Measurements from ENCODE around the gene MLKL.
"Not testable (repeated sequence)": the region's sequence is repeated elsewhere in the genome, so short reads cannot be mapped to it uniquely, and the experiment has no call there.

Gene MLKL

GRCh38 chr16:74700116-74700437 is 585 bp downstream of the MLKL start:
- DNase-seq (ENCODE audit: low read depth in 3 of 3), result peak in 1 of 3 experiments; percentile 5

DNA sequence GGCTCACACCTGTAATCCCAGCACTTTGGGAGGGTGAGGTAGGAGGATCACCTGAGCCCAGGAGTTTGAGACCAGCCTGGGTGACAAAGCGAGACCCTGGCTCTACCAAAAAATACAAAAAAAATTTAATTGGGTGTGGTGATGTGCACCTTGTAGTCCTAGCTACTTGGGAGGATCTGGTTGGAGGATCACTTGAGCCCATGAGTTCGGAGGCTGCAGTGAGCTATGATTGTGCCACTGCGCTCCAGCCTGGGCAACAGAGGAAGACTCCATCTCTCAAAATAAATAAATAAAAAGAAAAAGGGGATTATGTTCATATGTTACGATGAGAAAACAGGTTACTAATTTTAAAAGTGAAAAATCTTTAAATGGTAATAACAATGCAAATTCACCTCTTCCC is 996 bp downstream of the MLKL start:
- DNase-seq (ENCODE audit: low read depth in 3 of 3), result no peak

GRCh38 chr16:74698222-74698621 is 2.4 kb downstream of the MLKL start:
- DNase-seq (ENCODE audit: low read depth in 3 of 3), result no peak

DNA sequence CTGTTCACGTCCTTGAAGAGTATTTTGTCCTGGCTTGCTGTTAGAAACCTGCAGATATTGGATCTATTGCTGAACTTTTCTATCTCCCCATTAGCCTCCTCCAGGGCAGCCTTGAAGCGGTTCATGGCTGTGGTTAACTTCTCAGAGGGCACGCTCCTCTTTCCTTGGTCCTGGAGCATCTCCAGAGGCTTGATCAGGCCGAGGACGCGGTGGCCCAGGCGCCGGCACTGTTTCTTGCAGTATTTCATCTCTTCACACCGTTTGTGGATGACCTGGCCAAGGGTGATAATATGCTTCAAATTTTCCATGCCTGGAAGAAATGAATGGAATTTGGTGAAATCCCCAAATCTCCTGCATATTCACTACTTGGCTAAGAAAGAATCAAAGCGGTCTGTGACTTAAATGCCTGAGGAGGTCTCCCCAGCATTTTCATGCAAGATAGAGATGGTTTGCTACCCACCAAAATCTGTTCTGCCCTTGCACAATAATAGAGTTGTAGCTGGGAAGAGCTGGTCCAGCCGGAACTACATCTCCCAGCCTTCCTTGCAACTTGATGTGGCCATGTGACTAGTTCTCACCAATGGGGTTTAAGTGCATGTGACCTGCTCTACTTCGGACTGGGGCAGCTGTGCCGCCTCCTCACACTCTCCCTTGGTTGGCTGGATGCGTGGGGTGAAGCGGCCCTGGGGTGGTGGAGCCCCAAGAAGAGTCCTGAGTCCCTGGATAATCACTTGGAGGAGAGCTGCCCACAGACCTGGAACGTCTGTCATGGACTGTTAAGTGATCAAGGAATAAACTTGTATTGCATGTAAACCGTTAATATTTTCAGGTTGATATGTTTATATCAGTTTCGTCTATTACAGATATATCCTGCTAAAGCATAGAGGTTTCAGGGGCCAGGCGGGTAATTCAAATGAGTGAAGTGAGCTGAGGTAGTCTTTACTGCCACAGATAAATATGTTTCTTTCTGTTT is 4.9 kb downstream of the MLKL start:
- DNase-seq (ENCODE audit: low read depth in 3 of 3), result peak in 1 of 3 experiments; percentile 17

DNA sequence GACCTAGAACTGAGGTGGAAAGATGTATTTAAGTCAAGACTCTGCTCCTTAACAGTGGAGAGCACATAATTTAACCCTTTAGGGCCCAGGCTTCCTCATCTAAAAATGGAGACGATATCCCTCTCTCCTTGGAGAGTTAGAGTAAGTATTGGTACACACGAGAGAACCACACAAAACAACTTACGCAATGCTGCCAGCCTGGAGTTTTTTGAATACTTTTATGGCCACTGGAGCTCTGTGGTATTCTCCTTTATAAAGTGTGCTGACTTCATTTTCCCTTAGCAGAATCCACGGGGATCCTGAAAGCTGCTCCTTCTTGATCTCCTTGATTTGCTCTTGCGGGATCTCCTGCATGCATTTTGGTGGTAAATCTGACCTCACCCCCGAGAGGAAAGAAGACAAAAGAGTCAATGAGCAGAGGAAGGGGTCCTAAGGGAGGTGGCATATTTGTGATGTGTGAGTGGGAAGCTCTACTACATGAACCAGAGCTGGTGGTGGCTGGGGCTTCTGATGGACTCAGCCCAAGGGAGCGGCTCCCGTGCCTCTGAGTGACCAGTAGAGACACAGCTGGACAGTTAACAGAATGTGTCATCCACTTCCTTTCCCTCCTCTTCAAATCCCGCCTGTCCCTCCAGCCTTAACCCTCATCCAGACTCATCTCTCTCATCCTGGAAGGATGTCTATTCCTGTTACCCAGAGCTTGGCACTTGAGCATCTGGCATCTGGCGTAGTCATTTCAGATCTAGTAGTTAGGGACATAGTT is 9.4 kb downstream of the MLKL start:
- DNase-seq (ENCODE audit: low read depth in 3 of 3), result no peak

DNA sequence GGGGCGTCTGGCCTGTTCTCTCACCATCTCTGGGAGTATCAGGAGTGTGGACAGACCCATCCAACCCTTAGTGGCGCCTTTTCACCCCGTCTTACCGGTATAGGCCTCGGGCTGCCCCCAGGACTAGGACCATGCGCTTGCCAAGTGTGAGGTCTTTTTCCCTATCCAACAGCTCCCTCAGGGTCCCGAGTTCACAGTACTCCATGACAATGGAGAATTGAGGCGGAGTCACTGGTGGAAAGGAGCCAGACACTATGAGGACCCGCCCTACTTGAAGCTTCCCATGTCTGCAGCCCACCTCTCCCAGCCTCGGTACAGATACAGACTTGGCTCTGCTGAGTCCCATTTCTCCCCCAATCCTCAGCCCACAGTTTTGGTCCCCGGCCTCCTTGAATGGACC is 18.1 kb downstream of the MLKL start:
- no peak for DNase-seq (ENCODE audit: low read depth in 3 of 3)

- DNase-seq (ENCODE audit: low read depth in 3 of 3), result no peak
These were observed 20.0 kb downstream of the MLKL start for GRCh38 chr16:74680681-74681080.

DNA sequence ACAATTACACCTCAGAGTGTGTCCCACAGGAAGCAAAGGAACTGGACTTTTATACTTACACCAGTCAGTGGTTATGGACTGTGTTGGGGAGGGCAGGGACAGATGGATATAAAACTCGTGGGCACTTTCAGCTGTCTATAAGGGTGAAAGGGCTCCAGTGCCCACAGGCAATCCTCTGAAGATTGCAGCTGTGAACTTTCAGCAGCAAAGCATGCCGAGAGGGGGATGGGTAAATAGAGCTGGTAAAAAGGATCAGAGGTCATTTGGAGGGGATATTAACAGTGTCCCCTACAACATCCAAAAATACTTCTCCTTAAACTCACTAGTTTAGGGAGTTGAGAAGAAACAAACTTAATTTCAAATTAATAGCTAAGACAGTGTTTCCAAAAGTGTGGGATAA is 20.7 kb downstream of the MLKL start:
- DNase-seq (ENCODE audit: low read depth in 3 of 3), result no peak

DNA sequence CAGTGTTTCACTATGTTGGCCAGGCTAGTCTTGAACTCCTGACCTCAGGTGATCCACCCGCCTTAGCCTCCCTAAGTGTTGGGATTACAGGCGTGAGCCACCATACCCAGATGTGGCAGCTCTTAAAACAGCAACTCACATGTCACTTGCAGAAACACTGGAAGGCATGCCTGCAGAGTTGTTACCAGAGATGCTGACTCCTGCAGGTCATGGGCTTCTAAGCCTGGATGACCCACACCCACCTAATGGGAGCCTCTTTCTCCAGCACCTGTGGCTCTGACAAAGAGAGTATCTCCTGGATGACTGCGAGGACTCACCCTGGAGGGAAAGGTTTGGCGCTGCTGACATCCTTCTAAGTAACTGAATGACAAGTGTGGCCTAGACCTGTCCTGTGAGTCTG is 22.8 kb downstream of the MLKL start:
- DNase-seq (ENCODE audit: low read depth in 3 of 3), result no peak

DNA sequence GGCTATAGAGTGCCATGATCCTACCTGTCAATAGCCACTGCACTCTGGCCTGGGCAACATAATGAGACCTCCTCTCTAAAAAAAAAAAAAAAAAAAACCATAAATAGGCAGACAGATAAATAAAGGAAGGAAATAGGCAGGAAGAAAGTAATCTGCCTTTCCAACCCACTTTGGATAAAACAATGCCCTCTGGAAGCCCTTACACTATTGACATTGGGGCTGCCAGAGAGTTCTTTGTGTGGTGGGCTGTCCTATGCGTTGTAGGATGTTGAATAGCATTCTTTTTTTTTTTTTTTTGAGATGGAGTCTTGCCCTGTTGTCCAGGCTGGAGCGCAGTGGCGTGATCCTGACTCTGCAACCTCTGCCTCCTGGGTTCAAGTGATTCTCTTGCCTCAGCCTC is 26.8 kb downstream of the MLKL start:
- DNase-seq (ENCODE audit: low read depth in 3 of 3), result no peak

GRCh38 chr16:74668877-74669276 is 31.8 kb downstream of the MLKL start:
- not testable (repeated sequence) for DNase-seq (ENCODE audit: low read depth in 3 of 3)

GRCh38 chr16:74667255-74667700 is 33.4 kb downstream of the MLKL start:
- no peak for DNase-seq (ENCODE audit: low read depth in 3 of 3)

- peak; percentile 80 to 94 (median 90) for DNase-seq (ENCODE audit: low read depth in 3 of 3)
These were observed 34.0 kb downstream of the MLKL start, which contains the start of gene RFWD3 for GRCh38 chr16:74666425-74667254. Gene RFWD3 (minus strand): TSS chr16:74666877. CDS start chr16:74661449, 5,428 bp downstream.

GRCh38 chr16:74666010-74666421 is 34.6 kb downstream of the MLKL start:
- DNase-seq (ENCODE audit: low read depth in 3 of 3), result no peak

GRCh38 chr16:74661064-74661463 is 39.6 kb downstream of the MLKL start:
- DNase-seq (ENCODE audit: low read depth in 3 of 3), result no peak

DNA sequence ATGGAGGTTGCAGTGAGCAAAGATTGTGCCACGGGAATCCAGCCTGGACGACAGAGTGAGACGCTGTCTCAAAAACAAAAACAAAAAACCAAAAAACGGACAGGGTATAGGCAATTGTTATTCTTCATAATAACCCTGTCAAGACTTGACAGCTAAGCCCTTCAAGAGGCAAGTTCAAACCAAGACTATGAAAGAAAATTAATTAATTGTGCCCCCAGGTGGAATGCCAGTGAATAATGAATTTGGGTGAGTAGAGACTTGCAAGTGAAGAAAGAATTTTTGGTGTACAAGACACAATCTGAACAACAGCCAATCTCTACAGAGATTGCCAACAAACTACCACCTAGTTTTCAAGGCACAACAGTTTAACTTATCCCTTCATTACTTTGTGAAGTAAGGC is 40.3 kb downstream of the MLKL start:
- no peak for DNase-seq (ENCODE audit: low read depth in 3 of 3)

- DNase-seq (ENCODE audit: low read depth in 3 of 3), result no peak
These were observed 41.6 kb downstream of the MLKL start for GRCh38 chr16:74659041-74659440.

DNA sequence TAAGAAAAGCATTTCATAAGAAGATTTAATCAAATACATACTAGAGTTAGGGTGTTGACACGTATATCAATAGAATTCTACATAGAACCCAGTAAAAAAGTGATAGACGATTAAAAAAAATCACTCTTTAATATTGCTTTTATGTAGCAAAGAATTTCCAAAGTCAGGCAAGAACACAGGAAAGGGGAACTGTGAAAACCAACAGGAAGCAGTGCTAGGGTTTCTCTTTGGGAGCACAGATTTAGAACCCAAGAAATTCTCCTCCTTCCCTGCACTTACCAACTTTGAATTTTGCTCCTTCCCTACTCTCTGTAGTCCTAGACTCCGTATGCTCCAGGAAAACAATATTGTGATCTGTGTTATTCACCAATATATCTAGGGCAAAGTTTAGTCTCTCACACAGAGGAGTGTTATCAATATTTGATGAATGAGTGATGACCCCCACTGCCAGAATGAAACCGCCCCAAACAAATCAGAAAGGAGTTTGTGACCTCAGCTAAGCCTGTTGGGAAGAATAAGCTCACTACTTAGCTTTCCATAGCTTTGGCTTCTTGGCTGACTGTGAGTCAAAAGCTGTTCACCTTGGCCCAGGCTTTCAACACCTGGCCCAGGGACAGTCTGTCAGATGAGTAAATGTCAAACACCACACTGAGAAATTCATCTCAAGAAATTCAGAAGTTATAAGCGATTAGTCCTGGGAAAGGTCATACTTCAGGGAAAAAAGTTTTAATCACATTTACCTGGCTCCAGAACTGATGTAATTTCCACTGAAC is 42.6 kb downstream of the MLKL start:
- no peak for DNase-seq (ENCODE audit: low read depth in 3 of 3)

- no peak for DNase-seq (ENCODE audit: low read depth in 3 of 3)
These were observed 46.1 kb downstream of the MLKL start for GRCh38 chr16:74654536-74655050.

GRCh38 chr16:74652883-74653282 is 47.8 kb downstream of the MLKL start:
- DNase-seq (ENCODE audit: low read depth in 3 of 3), result not testable (repeated sequence)

DNA sequence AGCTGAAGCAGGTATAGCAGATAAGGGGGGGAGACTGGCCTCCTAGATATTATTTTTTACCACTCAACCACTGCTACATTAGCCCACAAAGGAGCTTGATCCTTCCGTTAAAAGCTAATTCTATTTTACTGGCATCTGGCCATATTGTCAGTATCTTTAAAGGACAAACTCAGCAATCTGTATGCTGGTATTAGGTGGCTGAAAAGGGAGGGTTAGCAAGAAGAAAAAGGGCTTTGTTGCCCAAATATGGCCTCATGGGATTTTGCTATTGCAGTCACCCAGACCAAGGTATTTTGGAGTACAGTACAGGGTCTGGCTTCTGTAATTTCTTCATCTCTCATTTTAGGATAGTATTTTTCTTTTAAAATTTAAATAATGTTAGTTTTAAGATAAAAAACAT is 48.4 kb downstream of the MLKL start:
- no peak for DNase-seq (ENCODE audit: low read depth in 3 of 3)

Data from stimulated activated CD4-positive, alpha-beta T cell treated with anti-CD3 and anti-CD28 coated beads, TNF-alpha, amount 100 ng/mL, for 4 hours (primary cell).